Right cardiac atrium (tissue), 5 donors: ENCODE results near the gene TNS3. TPM values are rescaled to one million over a fixed set of nuclear protein-coding genes. Genes with fewer than 3 reads are reported as not detected.
"Not testable (repeated sequence)": the region's sequence is repeated elsewhere in the genome, so short reads cannot be mapped to it uniquely, and the experiment has no call there.

Source experiments
- ATAC-seq, 2 donors: fragments of 200-7000 bp; cut with Tn5 transposase; one replicate each; pipeline versions ENCODE4 v1.8.0 to v1.9.1; 2020; ENCODE audit warnings: moderate library complexity in 2 of 2, mild to moderate bottlenecking in 1 of 2
- DNase-seq, 3 donors: peaks; one replicate each; pipeline ENCODE4 v3.0.0-alpha.2; 2020
- H3K27ac ChIP-seq: one replicate; pipeline ENCODE4 v1.5.1; 2013; ENCODE audit warnings: mild to moderate bottlenecking, low read length, control low read depth, moderate library complexity
- H3K27me3 ChIP-seq: one replicate; pipeline ENCODE4 v1.6.1; 2013; ENCODE audit not compliant: control insufficient read depth, insufficient read depth
- H3K4me1 ChIP-seq: one replicate; pipeline ENCODE4 v1.6.1; 2013; ENCODE audit warnings: low read length; ENCODE audit not compliant: control insufficient read depth, insufficient read depth
- H3K4me3 ChIP-seq: one replicate; pipeline ENCODE4 v1.5.1; 2013; ENCODE audit warnings: low read length, control low read depth
- H3K9me3 ChIP-seq: one replicate; pipeline ENCODE4 v1.6.1; 2013; ENCODE audit warnings: low read length; ENCODE audit not compliant: control insufficient read depth
- WGBS: extraction: QIAGEN DNeasy Blood & Tissue Kit; methylation state at CpG from one replicate; pipeline ENCODE4 v1.1.7; 2013; 5-methylcytosine and 5-hydroxymethylcytosine counted together
- intact Hi-C, 4 donors: fragments of 100-400 bp; cut with DNase I; formaldehyde crosslinking; loops; one replicate each; pipeline versions ENCODE4 v1.11.0 to v1.14.0; 2022 to 2023
- polyA plus RNA-seq: library from polyadenylated mRNA; stranded (reverse); fragments of 200-250 nt; gene quantifications from one replicate; pipeline ENCODE4 v1.2.3, GENCODE V29; 2013
- total RNA-seq, 4 donors: library from RNA; stranded (reverse); fragmentation: NEBNext Ultra II Directional; extraction: Animal tissue kit (Norgen Biotek cat#: 25700); gene quantifications; one replicate each; pipeline ENCODE4 v1.2.1, GENCODE V29; 2021
- donor health status: healthy with polysubstance abuse.
- donor health status: DM: no; HTN: yes; CAD: no.
- donor health status: DM: no; HTN: no; CAD: no.
- donor health status: DM: no; HTN: yes; CAD: no; lungs with severe emphysema.
- donor health status: DM: yes; HTN: yes; CAD: no.

The TNS3 gene
- total and polyA plus RNA-seq, 5 donors, result 19.7 to 48.3 (median 40.4) TPM

- no peaks in the 10 kb centered on the region for H3K9me3 ChIP-seq
- intact Hi-C loops, result no loop called here
- H3K4me3 ChIP-seq, result no peak overlapping the region
- H3K27me3 ChIP-seq, result no peaks in the 10 kb centered on the region
- WGBS, result 88% methylated on average over 9 of the region's 9 CpGs
- H3K27ac ChIP-seq, result no peak overlapping the region
- DNase-seq (peak in 1 of 3 donors; percentile 18), ATAC-seq (no peak)
- H3K4me1 ChIP-seq, result peaks cover 15% of the 10 kb centered on the region
Measured at GRCh38 chr7:47471358-47471703, 110.6 kb downstream of the TNS3 start.

GRCh38 chr7:47470567-47471357 lies 111.1 kb downstream of the TNS3 start:
- peaks cover 14% of the 10 kb centered on the region for H3K4me1 ChIP-seq
- 87% methylated on average over 13 of the region's 13 CpGs for WGBS
- H3K9me3 ChIP-seq, result no peaks in the 10 kb centered on the region
- no peaks in the 10 kb centered on the region for H3K27me3 ChIP-seq
- H3K4me3 ChIP-seq, result no peak overlapping the region
- no peak overlapping the region for H3K27ac ChIP-seq
- DNase-seq (no peak), ATAC-seq (no peak)
- intact Hi-C loops, result no loop called here

GRCh38 chr7:47469846-47470245 lies 112.1 kb downstream of the TNS3 start:
- H3K9me3 ChIP-seq, intact Hi-C loops, H3K27ac ChIP-seq, H3K4me3 ChIP-seq, ATAC-seq, H3K27me3 ChIP-seq, DNase-seq: not testable (repeated sequence)
- 96% methylated on average over 5 of the region's 5 CpGs for WGBS
- peaks cover 14% of the 10 kb centered on the region for H3K4me1 ChIP-seq

GRCh38 chr7:47466832-47467231 lies 115.1 kb downstream of the TNS3 start:
- H3K4me1 ChIP-seq, result peaks cover 12% of the 10 kb centered on the region
- WGBS, result 90% methylated on average over 4 of the region's 4 CpGs
- intact Hi-C loops, result no loop called here
- DNase-seq, result no peak
- H3K27ac ChIP-seq, result no peak overlapping the region
- H3K4me3 ChIP-seq, result no peak overlapping the region
- H3K27me3 ChIP-seq, result no peaks in the 10 kb centered on the region
- H3K9me3 ChIP-seq, result no peaks in the 10 kb centered on the region
- no peak for ATAC-seq

- WGBS, result 50% methylated on average over 7 of the region's 7 CpGs
- peak overlapping the region; percentile 89 for H3K27ac ChIP-seq
- H3K27me3 ChIP-seq, result no peaks in the 10 kb centered on the region
- no peaks in the 10 kb centered on the region for H3K9me3 ChIP-seq
- DNase-seq (no peak), ATAC-seq (peak; percentile 45 to 75)
- no peak overlapping the region for H3K4me3 ChIP-seq
- intact Hi-C loops, result no loop called here
- H3K4me1 ChIP-seq, result peaks cover 19% of the 10 kb centered on the region
Measured at GRCh38 chr7:47465191-47465590, 116.7 kb downstream of the TNS3 start.

GRCh38 chr7:47464266-47464665 lies 117.6 kb downstream of the TNS3 start:
- H3K27me3 ChIP-seq, result no peaks in the 10 kb centered on the region
- no peak overlapping the region for H3K27ac ChIP-seq
- no peaks in the 10 kb centered on the region for H3K9me3 ChIP-seq
- DNase-seq (no peak), ATAC-seq (no peak)
- no peak overlapping the region for H3K4me3 ChIP-seq
- peaks cover 19% of the 10 kb centered on the region for H3K4me1 ChIP-seq
- WGBS, result 95% methylated on average over 9 of the region's 9 CpGs
- intact Hi-C loops, result no loop called here

GRCh38 chr7:47461746-47462145 lies 120.2 kb downstream of the TNS3 start:
- ATAC-seq (no peak), DNase-seq (no peak)
- peaks cover 19% of the 10 kb centered on the region for H3K4me1 ChIP-seq
- intact Hi-C loops, result no loop called here
- H3K27me3 ChIP-seq, result no peaks in the 10 kb centered on the region
- H3K4me3 ChIP-seq, result no peak overlapping the region
- H3K9me3 ChIP-seq, result no peaks in the 10 kb centered on the region
- 92% methylated on average over 4 of the region's 4 CpGs for WGBS
- peak overlapping the region; percentile 34 for H3K27ac ChIP-seq

- H3K4me3 ChIP-seq, result no peak overlapping the region
- peak; percentile 75 to 89 for ATAC-seq
Measured at GRCh38 chr7:47461161-47461560, 120.8 kb downstream of the TNS3 start.

GRCh38 chr7:47460251-47460989 lies 121.5 kb downstream of the TNS3 start:
- H3K27me3 ChIP-seq, result no peaks in the 10 kb centered on the region
- peak in 1 of 3 donors; percentile 56 for DNase-seq
- H3K27ac ChIP-seq, result peak overlapping the region; percentile 12
- no peaks in the 10 kb centered on the region for H3K9me3 ChIP-seq
- WGBS, result 76% methylated on average over 11 of the region's 11 CpGs
- intact Hi-C loops, result no loop called here
- peaks cover 15% of the 10 kb centered on the region for H3K4me1 ChIP-seq
- H3K4me3 ChIP-seq, result no peak overlapping the region
- no peak for ATAC-seq

More at GRCh38 chr7:47461161-47461560, 120.8 kb downstream of the TNS3 start:
- DNase-seq, result peak; percentile 75 to 91 (median 90)
- H3K9me3 ChIP-seq, result no peaks in the 10 kb centered on the region
- 42% methylated on average over 4 of the region's 4 CpGs for WGBS
- H3K27ac ChIP-seq, result peak overlapping the region; percentile 34
- no peaks in the 10 kb centered on the region for H3K27me3 ChIP-seq
- intact Hi-C loops, result no loop called here
- H3K4me1 ChIP-seq, result peaks cover 15% of the 10 kb centered on the region

- H3K4me1 ChIP-seq, result peaks cover 20% of the 10 kb centered on the region
- intact Hi-C loops, result no loop called here
- no peaks in the 10 kb centered on the region for H3K9me3 ChIP-seq
- ATAC-seq, result no peak
- H3K27me3 ChIP-seq, result no peaks in the 10 kb centered on the region
- H3K4me3 ChIP-seq, result no peak overlapping the region
- 82% methylated on average over 5 of the region's 5 CpGs for WGBS
- peak overlapping the region; percentile 60 for H3K27ac ChIP-seq
- no peak for DNase-seq
Measured at GRCh38 chr7:47458486-47458885, 123.4 kb downstream of the TNS3 start.

- H3K27me3 ChIP-seq, result no peaks in the 10 kb centered on the region
- peak; percentile 58 to 65 for ATAC-seq
- H3K9me3 ChIP-seq, result no peaks in the 10 kb centered on the region
- peak in 2 of 3 donors; percentile 76 to 77 for DNase-seq
- intact Hi-C loops, result no loop called here
- no peak overlapping the region for H3K4me3 ChIP-seq
- H3K4me1 ChIP-seq, result peaks cover 22% of the 10 kb centered on the region
- WGBS, result 40% methylated on average over 5 of the region's 5 CpGs
- no peak overlapping the region for H3K27ac ChIP-seq
Measured at GRCh38 chr7:47458057-47458456, 123.9 kb downstream of the TNS3 start.
